ENCODE results near the gene NXNL1.
"Not testable (repeated sequence)": the region's sequence is repeated elsewhere in the genome, so short reads cannot be mapped to it uniquely, and the experiment has no call there.

Gene NXNL1

GRCh38 chr19:17486545-17487240 lies 26.0 kb upstream of the NXNL1 start:
- DNase-seq (ENCODE audit: low read depth, low spot score) = no peak

- DNase-seq (ENCODE audit: low read depth, low spot score) = no peak
Measured at GRCh38 chr19:17484520-17485185, 23.9 kb upstream of the NXNL1 start.

GRCh38 chr19:17483605-17484002 lies 22.9 kb upstream of the NXNL1 start:
- DNase-seq (ENCODE audit: low read depth, low spot score) = no peak

- DNase-seq (ENCODE audit: low read depth, low spot score) = no peak
Measured at GRCh38 chr19:17482877-17483604, 22.3 kb upstream of the NXNL1 start.

GRCh38 chr19:17481986-17482385 lies 21.3 kb upstream of the NXNL1 start:
- no peak for DNase-seq (ENCODE audit: low read depth, low spot score)

GRCh38 chr19:17479325-17479791 lies 18.6 kb upstream of the NXNL1 start:
- DNase-seq (ENCODE audit: low read depth, low spot score) = no peak

- DNase-seq (ENCODE audit: low read depth, low spot score) = no peak
Measured at GRCh38 chr19:17475541-17476115, 14.9 kb upstream of the NXNL1 start.

GRCh38 chr19:17475011-17475540 lies 14.3 kb upstream of the NXNL1 start:
- not testable (repeated sequence) for DNase-seq (ENCODE audit: low read depth, low spot score)

- DNase-seq (ENCODE audit: low read depth, low spot score) = no peak
Measured at GRCh38 chr19:17473041-17473440, 12.3 kb upstream of the NXNL1 start.

GRCh38 chr19:17471410-17472125 lies 10.8 kb upstream of the NXNL1 start:
- no peak for DNase-seq (ENCODE audit: low read depth, low spot score)

- DNase-seq (ENCODE audit: low read depth, low spot score) = peak; percentile 99
Measured at GRCh38 chr19:17470068-17470841, 9.5 kb upstream of the NXNL1 start, which contains the start of gene SLC27A1. SLC27A1 (plus strand) TSS chr19:17470524; CDS start chr19:17470541, 17 bp downstream.

- DNase-seq (ENCODE audit: low read depth, low spot score) = peak; percentile 99
Measured at GRCh38 chr19:17469481-17470067, 8.8 kb upstream of the NXNL1 start.

- no peak for DNase-seq (ENCODE audit: low read depth, low spot score)
Measured at GRCh38 chr19:17469092-17469480, 8.4 kb upstream of the NXNL1 start.

GRCh38 chr19:17468302-17469091 lies 7.8 kb upstream of the NXNL1 start:
- DNase-seq (ENCODE audit: low read depth, low spot score) = peak; percentile 48

GRCh38 chr19:17467471-17468301 lies 7.0 kb upstream of the NXNL1 start:
- DNase-seq (ENCODE audit: low read depth, low spot score) = no peak

GRCh38 chr19:17466487-17466850 lies 5.7 kb upstream of the NXNL1 start:
- DNase-seq (ENCODE audit: low read depth, low spot score) = no peak

- DNase-seq (ENCODE audit: low read depth, low spot score) = no peak
Measured at GRCh38 chr19:17458970-17459369, 1.8 kb downstream of the NXNL1 start.

GRCh38 chr19:17457616-17458015 lies 3.1 kb downstream of the NXNL1 start:
- DNase-seq (ENCODE audit: low read depth, low spot score) = no peak
